ENCODE data around the gene PEX14. TPM values are rescaled to one million over a fixed set of nuclear protein-coding genes. Genes with fewer than 3 reads are reported as not detected.

The PEX14 gene
- total RNA-seq, 1 donor, result 17.3 TPM

DNA sequence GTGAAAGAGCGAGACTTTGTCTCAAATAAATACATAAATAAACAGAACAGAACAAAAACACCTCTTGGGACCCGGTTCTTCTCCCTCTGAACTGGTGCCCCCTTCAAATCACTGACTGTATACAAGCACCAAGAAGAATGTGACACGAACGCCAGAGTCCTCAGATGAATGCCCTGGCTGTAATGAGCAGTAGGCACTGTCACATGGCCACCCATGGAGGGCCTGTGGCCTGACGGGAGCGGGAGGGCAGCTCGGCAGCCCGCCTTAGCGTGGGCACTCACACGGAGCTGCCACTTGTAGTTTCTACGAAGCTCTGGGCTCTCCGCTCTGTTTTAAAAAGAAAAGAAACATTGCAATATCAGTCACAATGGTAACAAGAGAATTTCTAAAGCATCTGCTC, 146.0 kb downstream of the PEX14 start:
- TF ChIP-seq, protein P1, sequence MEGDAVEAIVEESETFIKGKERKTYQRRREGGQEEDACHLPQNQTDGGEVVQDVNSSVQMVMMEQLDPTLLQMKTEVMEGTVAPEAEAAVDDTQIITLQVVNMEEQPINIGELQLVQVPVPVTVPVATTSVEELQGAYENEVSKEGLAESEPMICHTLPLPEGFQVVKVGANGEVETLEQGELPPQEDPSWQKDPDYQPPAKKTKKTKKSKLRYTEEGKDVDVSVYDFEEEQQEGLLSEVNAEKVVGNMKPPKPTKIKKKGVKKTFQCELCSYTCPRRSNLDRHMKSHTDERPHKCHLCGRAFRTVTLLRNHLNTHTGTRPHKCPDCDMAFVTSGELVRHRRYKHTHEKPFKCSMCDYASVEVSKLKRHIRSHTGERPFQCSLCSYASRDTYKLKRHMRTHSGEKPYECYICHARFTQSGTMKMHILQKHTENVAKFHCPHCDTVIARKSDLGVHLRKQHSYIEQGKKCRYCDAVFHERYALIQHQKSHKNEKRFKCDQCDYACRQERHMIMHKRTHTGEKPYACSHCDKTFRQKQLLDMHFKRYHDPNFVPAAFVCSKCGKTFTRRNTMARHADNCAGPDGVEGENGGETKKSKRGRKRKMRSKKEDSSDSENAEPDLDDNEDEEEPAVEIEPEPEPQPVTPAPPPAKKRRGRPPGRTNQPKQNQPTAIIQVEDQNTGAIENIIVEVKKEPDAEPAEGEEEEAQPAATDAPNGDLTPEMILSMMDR (IDR thresholded peaks at IDR 0.05; ENCODE audit: insufficient read depth, low read depth, low read length), result no peak
- H3K4me3 ChIP-seq (ENCODE audit: low read depth, low read length), result no peak overlapping the region
- no peak for DNase-seq (ENCODE audit: low read depth)

DNA sequence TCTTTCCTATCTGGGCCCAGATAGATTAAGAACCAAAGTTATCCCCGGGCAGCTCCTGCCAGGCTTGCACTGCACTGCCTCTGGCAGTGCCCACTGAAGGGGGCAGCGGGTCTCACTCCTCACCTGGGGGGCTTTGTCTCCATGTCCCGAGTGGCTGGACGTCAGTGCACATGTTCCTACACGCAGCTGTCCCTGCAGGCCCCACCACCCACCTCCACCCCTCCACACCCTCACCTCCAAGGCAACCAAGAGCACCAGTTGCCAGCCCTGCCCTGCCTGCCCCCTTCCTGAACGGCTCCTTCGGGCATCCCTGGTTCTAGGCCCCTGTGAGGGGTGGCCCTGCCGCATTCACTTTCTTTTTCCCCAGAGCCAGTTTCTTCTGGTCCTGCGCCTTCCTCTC, 147.2 kb downstream of the PEX14 start:
- TF ChIP-seq, protein P1 (IDR thresholded peaks at IDR 0.05; ENCODE audit: insufficient read depth, low read depth, low read length), result no peak
- no peak overlapping the region for H3K4me3 ChIP-seq (ENCODE audit: low read depth, low read length)
- no peak for DNase-seq (ENCODE audit: low read depth)

DNA sequence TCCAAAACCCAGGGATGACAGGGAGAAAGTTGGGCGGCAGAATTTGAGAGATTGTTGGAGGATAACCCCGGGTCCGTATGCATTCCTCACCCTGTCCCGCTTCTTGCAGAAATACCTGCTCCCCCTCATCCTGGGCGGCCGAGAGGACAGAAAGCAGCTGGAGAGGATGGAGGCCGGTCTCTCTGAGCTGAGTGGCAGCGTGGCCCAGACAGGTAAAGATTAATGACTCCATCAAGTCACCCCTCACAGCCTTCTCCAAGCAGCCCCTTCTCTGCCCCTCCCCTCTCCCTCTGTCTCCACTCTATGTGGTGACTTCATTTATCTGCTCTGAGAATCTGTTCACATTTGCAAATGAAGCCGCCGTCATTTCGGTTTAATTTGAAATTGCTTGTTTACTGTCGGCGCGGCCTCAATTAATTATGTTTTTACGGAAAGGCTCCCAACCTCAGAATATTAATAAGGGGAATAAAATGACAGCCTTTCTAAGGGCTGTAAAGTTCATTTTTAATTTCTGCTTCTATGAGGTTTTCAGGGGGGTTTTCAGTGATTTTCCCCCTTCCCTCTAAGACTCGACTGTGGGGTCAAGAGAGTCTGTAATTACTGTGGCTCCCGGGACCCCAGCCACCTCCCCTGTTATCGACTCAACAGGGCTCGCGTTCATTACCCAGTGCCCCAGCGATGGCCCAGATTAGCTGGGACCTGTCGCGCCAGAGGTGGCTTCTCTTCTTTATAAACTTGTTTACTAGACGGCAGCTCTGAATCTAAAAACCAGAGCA, 148.3 kb downstream of the PEX14 start:
- no peak for DNase-seq (ENCODE audit: low read depth)
- TF ChIP-seq, protein P1 (IDR thresholded peaks at IDR 0.05; ENCODE audit: insufficient read depth, low read depth, low read length), result no peak
- no peak overlapping the region for H3K4me3 ChIP-seq (ENCODE audit: low read depth, low read length)

DNA sequence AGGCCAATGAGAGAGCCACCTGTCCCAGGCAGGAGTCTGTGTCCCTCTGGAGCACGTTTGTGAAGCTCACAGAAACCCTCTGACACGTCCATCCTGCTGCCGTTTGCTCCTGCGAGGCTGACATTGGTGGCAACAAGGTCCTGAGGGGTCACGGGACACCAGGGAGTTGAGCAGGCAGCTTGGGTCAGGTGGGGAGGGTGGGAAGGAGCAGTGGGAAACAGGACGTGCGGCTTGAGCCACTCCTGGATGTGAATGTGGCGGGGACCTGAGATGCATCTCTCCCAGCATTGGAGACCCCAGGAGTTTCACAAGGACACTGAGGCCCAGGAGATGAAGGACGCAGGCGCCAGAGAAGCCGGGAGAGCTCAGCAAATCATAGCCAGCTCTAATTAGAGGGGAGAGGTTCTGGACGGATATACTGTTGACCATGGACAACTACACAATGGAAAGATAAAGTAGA, 149.0 kb downstream of the PEX14 start:
- no peak overlapping the region for H3K4me3 ChIP-seq (ENCODE audit: low read depth, low read length)
- TF ChIP-seq, protein P1 (IDR thresholded peaks at IDR 0.05; ENCODE audit: insufficient read depth, low read depth, low read length), result no peak
- DNase-seq (ENCODE audit: low read depth), result no peak

DNA sequence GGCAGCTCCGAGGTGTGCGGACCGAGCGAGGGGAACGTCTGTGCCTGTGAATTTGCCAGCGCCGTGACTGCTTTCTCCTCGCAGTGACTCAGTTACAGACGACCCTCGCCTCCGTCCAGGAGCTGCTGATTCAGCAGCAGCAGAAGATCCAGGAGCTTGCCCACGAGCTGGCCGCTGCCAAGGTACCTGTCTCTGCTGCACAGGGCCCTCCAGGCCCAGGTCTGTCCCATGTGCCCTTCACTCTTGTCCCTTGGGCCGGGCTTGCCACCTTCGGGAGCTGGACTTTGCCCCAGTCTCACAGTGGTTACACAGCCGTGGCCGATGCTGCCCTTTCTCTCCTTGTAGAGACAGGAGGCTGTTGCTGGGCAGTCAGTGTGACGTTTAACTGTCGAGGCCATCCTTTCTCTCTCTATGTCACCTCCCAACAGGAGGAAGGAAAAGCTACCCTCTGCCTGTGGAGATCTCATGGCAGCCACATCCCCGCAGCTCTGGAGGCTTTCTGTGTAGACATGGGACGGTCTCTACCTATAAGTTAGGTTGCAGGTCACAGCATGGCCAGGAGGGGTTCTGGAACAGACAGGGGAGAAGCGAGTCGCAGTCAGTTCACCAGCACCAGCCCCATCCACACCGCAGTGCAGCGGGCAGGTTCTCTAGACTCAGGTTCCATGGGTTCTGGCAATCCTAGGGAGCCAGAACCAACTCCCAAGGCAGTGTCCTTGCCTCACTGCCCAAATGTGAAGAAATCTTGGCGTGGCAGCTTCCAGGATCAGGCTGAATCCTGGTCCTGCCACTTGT, 149.7 kb downstream of the PEX14 start:
- TF ChIP-seq, protein P1 (IDR thresholded peaks at IDR 0.05; ENCODE audit: insufficient read depth, low read depth, low read length), result no peak
- H3K4me3 ChIP-seq (ENCODE audit: low read depth, low read length), result no peak overlapping the region
- no peak for DNase-seq (ENCODE audit: low read depth)

DNA sequence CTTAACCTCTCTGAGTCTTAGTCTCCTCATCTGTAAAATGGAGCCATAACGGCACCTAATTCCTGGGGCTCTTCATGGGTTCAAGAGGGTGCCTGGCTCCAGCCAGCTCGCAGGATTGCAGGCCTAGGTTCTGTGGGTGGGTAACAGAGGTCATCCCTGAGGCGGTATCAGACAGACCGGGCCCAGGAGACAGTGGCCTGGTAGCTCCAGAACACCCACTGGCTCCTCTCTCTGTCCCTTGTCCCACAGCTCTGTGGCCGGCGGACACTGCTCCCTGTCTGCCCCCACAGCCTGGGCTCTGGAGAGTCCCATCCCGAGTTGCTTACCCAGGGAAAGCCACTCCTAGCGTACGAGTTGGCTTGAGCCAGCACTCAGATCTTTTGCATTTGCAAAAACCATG, 150.3 kb downstream of the PEX14 start:
- TF ChIP-seq, protein P1 (IDR thresholded peaks at IDR 0.05; ENCODE audit: insufficient read depth, low read depth, low read length), result no peak
- no peak for DNase-seq (ENCODE audit: low read depth)
- no peak overlapping the region for H3K4me3 ChIP-seq (ENCODE audit: low read depth, low read length)

All from fibroblast of villous mesenchyme (primary cell).